ENCODE data around the gene MPND.
"Not testable (repeated sequence)": the region's sequence is repeated elsewhere in the genome, so short reads cannot be mapped to it uniquely, and the experiment has no call there.

MPND gene

DNA sequence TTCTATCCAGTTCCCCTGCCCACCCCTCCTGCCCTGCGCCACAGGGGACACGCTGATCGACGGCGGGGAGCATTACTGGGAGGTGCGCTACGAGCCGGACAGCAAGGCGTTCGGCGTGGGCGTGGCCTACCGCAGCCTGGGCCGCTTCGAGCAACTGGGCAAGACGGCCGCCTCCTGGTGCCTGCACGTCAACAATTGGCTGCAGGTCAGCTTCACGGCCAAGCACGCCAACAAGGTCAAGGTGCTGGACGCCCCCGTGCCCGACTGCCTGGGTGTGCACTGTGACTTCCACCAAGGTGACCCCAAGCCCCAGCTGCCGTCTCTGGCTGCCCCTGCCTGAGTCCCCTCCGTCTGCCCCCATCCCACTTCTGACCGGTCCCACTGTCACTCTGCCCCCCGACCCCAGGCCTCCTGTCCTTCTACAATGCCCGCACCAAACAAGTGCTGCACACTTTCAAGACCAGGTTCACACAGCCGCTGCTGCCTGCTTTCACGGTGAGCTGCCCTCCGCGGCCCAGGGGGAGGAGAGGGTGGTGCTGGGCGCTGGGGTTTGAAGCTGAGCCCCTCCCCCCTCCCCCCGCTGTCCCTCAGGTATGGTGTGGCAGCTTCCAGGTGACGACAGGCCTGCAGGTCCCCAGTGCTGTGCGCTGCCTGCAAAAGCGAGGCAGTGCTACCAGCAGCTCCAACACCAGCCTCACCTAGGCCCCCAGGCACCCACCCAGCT lies 20.3 kb upstream of the MPND start:
- no peak for DNase-seq

DNA sequence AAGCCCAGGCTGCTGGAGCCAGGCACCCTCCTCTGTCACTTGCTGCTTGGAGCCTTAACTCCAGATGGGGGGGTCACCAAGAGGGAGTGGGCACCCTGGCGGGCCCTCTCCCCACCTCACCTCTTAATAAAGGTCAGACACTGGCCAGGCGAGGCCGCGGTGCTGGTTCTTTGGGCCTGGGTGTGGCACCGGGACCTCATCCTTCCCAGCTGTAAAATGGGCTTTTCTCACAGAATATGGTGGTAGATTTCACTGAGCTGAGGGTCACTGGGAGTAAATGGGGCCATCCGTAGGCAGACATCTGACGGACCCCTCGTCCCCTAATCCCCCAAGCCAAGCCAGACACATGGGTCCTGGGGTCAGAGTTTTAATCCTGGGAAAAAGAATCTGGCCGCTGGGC lies 19.7 kb upstream of the MPND start:
- DNase-seq = no peak

- no peak for DNase-seq
These were observed 19.1 kb upstream of the MPND start for GRCh38 chr19:4324228-4324627.

DNA sequence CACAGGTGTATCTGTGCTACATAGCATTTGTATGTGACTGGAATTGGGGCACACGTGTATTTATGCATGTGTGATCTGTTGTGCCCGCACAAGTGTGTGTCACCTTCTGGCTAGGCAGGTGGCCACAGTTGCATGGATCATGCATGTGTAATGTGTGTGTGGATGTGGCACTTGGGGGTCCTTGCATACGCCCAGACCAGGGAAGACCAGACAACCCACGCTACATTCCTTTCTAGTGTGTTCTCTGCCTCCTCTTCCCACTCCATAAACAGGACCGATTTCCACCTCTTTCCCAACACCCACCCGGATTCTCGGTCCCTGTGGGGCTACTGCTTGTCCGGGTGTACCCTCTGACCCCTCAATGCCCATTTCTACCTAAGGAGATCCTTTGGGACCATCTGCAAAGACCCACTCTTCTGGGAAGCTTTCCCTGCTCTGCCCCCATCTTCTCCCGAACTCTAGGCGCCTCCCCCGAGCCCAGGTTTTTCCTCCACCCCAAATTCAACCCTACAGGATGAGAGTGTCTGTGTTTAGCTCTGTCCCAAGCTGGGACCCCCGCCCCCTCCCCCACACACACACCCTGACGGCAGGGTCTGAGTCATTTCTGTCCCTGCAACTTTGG lies 17.0 kb upstream of the MPND start:
- DNase-seq = no peak

- DNase-seq = no peak
These were observed 16.5 kb upstream of the MPND start for GRCh38 chr19:4326837-4327251.

- peak; percentile 46 for DNase-seq
These were observed 16.0 kb upstream of the MPND start for GRCh38 chr19:4327252-4327876.

DNA sequence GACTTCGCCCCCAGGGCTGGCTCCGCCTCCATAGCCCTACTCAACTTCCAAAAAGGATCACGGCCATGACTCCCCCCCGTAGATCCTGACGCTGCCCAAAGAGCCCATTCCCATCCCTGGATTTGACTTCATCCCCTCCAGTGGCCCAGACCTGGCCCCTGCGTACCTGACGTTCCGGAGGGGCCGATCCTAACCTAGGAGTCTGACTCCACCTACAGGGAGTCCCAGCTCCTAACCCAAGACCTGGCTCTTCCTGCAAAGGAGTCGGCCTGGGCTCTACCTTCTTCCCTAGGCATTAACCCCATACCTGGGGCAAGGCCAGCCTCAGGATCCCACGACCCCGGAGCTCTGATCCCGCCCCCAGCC lies 15.5 kb upstream of the MPND start:
- DNase-seq = no peak

GRCh38 chr19:4328243-4328990 lies 14.9 kb upstream of the MPND start:
- DNase-seq = peak; percentile 94

- not testable (repeated sequence) for DNase-seq
These were observed 14.2 kb upstream of the MPND start for GRCh38 chr19:4328991-4329681.

DNA sequence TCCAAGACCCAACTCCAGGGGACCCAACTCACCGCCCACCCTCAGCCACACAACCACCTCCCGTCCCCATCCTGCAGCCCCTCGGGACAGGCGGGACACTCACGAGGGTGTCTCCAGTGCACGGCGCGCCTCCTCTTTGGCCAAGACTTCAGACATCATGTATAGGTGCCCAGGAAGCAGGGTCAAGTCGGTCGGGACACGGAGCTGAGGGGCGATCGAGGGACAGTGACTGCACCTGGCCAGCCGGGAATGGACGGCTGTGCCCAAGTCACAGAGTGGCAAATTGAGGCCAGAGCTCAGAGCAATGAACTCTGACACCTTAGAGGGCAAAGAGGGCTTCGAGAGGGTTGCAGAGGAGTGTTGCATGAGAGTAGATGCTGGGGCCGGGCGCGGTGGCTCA lies 13.5 kb upstream of the MPND start:
- DNase-seq = no peak

DNA sequence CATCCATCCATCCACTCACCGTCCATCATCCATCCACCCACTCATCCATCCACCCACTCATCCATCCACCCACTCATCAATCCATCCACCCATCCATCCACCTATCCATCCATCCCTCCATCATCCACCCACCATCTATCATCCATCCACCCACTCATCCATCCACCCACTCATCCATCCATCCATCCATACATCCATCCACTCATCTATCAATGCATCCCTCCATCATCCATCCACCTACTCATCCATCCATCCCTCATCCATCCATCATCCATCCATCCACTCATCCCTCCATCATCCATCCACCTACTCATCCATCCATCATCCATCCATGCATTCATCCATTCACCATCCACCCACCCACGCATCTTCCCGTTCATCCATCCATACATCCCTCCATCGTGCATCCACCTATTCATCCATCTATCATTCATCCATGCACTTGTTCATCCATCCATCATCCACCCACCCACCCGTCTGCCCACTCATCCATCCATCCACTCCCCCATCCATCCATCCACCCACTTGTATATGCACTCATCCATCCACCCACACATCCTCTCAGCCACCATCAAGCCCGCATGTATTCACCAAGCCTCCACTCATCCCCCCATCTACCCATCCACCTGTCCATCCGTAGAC lies 8.3 kb upstream of the MPND start:
- DNase-seq = no peak

- DNase-seq = no peak
These were observed 5.4 kb upstream of the MPND start for GRCh38 chr19:4337906-4338440.

- DNase-seq = no peak
These were observed 4.7 kb upstream of the MPND start, which contains the start of gene STAP2 for GRCh38 chr19:4338441-4339355. TSS of gene STAP2 (minus strand) at chr19:4338827. CDS start at chr19:4338753, 74 bp downstream.

- DNase-seq = no peak
These were observed 1.1 kb upstream of the MPND start for GRCh38 chr19:4342314-4342614.

GRCh38 chr19:4342615-4343369 lies 570 bp upstream of the MPND start:
- DNase-seq = peak; percentile 99

DNA sequence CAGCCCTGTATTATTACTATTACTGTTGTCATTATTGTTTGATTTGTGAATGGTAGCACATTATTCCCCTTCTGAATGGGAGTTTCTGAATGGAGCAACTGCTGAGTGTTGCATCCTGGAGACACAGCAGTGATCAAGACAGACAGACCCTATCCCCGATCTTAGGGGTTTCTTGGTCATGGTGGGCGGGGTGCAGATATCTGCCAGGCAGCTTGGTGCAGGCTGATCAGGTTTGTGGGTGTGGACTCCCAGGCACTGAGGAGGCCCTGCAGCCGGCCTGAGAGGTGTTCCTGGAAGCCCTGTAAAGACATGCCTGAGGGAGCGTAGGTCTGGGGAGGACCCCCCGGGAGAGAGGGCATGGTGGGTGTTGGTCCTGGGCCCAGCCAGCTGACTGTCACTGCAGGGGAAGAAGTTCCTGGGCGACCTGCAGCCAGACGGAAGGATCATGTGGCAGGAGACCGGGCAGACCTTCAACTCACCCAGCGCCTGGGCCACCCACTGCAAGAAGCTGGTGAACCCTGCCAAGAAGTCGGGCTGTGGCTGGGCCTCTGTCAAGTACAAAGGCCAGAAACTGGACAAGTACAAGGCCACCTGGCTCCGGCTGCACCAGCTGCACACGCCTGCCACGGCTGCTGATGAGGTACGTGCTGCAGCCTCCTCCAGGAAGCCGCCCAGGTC lies 2.1 kb downstream of the MPND start:
- no peak for DNase-seq

- no peak for DNase-seq
These were observed 2.6 kb downstream of the MPND start for GRCh38 chr19:4346020-4346383.

DNA sequence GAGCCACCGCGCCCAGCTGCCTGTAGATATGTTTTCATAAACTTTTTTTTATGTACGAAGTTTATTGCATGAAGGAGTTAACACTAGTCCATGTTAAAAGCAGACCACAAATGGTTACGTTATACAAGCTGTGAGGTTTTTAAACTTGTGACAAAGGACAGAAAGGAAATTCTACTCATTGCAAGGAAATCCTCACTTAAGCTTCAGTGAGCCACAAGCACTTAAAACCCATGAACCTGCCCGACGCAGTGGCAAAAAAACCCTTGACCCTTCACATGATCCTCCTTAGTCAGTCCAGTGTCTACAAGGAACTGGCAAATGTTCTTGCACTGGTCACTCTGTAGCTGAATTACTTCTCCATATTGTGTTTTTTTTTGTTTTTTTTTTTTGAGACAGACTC lies 4.2 kb downstream of the MPND start:
- DNase-seq = no peak

GRCh38 chr19:4349225-4349624 lies 5.9 kb downstream of the MPND start:
- not testable (repeated sequence) for DNase-seq

DNA sequence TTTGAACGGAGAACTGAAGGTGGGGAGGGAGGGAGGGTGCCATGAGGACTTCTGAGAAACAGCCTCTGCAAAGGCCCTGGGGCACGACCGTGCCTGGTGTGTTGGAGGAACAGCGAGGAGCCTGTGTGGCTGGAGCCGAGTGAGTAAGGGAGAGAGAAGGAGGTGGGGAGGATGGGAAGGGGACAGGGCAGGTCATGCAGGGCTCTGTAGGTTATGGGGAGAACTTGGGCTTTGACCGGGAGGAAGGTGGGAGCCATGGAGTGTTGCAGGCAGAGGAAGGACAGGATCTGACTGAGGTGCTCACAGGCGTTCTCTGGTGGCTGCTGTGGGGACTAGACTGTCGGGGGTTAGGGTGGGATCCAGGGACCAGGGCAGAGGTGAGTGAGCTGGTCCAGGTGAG lies 6.7 kb downstream of the MPND start:
- no peak for DNase-seq

All from midbrain (tissue), 1 donor.